ENCODE data around the gene CCNY.

DNA sequence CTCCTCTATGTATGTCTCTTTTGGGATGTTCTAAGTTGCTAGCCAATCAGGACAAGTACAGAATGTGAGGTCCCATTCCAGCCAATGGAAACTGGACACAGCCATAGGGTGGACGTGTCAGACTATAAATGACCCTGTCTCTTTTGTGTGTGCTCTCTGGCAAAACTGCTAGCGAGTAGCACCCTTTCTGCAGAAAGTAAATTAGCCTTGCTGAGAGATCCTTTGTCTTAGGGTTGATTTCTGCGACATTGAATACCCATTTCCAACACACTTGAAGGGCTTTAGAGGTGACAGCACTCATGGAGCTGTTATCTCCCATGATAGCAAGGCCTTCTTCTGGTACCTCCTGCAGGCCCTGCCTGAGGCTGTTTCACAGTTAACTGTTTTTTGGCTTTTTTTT is 107.5 kb downstream of the CCNY start:
- TF ChIP-seq, protein P1, sequence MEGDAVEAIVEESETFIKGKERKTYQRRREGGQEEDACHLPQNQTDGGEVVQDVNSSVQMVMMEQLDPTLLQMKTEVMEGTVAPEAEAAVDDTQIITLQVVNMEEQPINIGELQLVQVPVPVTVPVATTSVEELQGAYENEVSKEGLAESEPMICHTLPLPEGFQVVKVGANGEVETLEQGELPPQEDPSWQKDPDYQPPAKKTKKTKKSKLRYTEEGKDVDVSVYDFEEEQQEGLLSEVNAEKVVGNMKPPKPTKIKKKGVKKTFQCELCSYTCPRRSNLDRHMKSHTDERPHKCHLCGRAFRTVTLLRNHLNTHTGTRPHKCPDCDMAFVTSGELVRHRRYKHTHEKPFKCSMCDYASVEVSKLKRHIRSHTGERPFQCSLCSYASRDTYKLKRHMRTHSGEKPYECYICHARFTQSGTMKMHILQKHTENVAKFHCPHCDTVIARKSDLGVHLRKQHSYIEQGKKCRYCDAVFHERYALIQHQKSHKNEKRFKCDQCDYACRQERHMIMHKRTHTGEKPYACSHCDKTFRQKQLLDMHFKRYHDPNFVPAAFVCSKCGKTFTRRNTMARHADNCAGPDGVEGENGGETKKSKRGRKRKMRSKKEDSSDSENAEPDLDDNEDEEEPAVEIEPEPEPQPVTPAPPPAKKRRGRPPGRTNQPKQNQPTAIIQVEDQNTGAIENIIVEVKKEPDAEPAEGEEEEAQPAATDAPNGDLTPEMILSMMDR (conservative IDR thresholded peaks at IDR 0.05; ENCODE audit: low read depth, low read length), result no peak
- TF ChIP-seq POLR2A (IDR thresholded peaks at IDR 0.05; ENCODE audit: low read depth, low read length) (no peak), MXI1 (IDR thresholded peaks at IDR 0.05; ENCODE audit: borderline replicate concordance, low read depth, low read length) (no peak), BHLHE40 (IDR thresholded peaks at IDR 0.05; ENCODE audit: low read depth, low read length) (no peak), RAD21 (IDR thresholded peaks at IDR 0.05; ENCODE audit: low read length) (no peak), MAFK (IDR thresholded peaks at IDR 0.05; ENCODE audit: low read depth, low read length) (no peak), RCOR1 (IDR thresholded peaks at IDR 0.05; ENCODE audit: insufficient replicate concordance, low read length) (no peak), CEBPB (IDR thresholded peaks at IDR 0.05; ENCODE audit: low read depth, low read length) (no peak), SMC3 (IDR thresholded peaks at IDR 0.05; ENCODE audit: low read depth, low read length) (no peak)
